ENCODE results near the gene NOD2.

DNA sequence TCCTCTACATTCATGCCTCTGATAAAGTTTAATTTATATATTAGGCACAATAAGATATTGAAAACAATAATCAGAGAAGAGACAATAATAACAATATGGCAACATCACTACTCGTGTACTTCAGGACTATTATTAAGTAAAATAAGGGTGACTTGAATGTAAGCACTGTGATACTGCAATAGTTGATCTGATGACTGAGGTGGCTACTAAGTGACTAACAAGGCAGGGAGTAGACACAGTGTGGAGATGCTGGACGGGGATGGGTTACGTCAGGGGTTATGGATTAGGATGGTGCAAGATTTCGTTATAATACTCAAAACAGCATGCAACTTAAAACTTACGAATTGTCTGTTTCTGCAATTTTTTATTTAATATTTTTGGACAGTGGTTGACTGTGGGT, 81.0 kb downstream of the NOD2 start:
- TF ChIP-seq GATA3 (IDR thresholded peaks at IDR 0.05; ENCODE audit: low read depth, low read length) (no peak), GATA2 (IDR thresholded peaks at IDR 0.05; ENCODE audit: low read depth, low read length) (no peak)

All from SH-SY5Y (cell line).